DMS53 treated with DMSO at 0.1 percent for 48 hours (cell line): Measurements from ENCODE around the gene RNU1-2.
"Not testable (repeated sequence)": the region's sequence is repeated elsewhere in the genome, so short reads cannot be mapped to it uniquely, and the experiment has no call there.

Source experiments
- DNase-seq: peaks from one replicate; lab custom pipeline; 2025; ENCODE audit not compliant: unreplicated experiment; lab: John Stamatoyannopoulos, UW

RNU1-2 gene

DNA sequence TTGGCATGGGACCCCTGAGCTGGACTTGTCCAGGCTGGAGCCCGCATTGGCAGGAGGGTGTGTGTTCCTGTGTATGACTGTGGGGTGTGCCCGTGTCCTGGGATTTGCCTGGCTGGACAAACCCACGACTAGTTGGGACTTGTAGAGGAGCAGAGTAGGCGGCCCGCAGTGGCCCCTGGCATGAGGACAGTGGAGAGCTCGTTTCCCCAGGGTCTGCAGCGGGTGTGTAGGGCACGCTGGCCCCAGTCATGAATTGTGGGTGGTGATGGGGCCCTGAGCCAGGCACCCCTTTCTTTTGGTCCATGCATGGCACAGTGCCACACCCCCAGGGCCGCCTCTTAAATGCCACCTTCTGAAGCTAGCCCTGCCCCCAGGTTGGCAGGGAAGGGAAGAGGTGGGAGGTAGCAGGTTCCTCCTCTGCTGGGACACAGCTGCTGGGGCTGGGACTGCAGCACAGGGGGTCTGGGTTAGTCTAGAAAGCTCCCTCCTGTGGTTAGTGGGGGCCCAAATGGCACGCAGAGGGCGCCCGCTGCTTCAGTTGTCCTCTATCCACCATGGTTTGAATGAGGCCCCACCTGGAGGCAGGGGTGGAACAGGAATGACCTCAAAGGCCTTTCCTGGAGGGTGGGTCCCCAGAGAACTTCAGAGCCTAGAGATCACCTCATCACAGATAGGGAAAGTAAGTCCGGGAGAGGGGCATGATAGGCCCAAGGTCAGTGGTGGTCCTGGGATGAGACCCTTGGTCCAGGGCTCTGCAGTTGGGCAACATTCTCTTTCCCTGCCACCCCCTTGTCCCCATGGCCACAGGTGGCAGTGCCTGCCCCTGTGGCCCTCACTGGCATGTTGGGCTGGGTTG is 30.1 kb downstream of the RNU1-2 start:
- DNase-seq: no peak

DNA sequence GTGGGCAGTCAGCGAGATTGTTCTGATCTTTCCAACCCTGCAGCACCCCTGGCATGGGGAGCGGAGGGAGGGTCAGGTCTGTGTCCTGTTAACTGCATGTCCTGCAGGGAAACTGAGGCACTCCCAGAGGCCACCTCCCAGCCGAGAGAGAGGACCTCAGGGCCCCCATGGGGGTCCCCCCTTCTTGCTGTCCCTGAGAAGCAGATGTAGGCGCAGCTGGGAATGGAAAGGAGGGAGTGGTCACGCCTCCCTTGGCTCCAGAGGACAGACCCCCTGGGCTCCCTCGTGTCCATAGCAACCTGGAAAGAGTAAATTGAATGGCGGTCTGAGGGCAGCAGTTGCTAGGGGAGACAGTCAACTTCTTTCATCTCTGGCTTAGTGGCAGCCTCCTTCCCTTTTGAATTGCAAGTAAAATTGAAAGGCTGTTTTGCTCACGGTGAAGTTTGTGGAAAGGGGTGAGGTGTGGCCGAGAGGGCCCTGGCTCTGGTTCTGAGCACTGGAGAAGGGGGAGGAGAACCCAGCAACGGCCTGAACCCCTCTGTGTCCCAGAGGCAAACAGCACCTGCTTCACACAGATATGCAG is 30.8 kb downstream of the RNU1-2 start:
- DNase-seq: no peak

DNA sequence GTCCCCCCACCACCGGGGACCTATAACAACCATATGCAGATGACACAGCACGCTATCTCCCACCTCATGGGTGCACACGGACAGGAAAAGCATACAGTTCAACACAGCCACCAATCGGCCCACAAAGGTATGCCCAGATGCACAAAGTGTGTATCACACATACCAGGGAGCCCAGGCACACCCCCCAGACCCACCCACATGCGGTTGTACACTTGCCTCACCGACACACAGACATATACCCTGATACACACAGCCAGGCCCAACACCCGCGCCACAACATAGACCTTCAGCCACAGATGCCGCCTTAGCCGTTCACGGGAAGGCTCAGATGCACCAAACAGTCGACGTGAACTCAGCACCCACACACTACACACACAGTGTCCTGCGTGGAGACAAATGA is 31.5 kb downstream of the RNU1-2 start:
- DNase-seq: no peak

DNA sequence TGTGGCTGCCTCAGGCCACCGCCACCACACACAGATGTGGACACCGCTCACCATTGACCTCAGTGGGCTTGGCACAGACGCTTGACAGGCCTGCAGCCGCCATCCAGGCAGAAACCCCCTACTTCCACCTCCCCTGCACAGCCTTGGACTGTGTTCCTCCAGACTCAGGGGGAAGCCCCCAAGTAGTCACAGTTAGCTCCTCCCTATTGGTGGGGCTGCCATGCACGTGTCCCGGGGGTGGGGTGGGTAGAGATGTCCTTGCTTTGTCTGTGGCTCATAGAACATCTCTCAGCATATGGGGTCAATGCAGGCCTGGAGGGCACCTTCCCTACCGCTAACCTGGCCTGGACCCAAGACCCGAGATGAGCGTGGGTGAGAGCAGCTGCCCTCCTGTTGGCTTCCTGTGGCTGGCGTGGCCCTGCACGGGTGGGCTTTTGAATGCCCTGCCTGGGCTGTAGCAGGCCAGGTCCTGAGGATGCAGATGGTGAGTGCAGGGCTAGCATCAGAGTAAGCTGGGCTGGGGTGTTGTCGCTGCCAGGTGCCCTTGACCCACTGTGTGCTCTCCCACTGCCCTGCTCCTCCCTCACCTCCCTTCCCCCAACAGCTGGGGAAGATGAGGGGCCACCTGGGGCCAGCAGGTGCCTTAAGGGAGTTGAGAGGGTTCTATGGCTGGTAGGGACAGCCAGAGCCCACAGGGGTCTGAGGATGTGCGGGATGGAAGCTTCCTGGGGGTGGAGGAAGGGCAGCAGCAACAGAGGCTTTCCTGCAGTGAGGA is 32.1 kb downstream of the RNU1-2 start:
- DNase-seq: no peak

DNA sequence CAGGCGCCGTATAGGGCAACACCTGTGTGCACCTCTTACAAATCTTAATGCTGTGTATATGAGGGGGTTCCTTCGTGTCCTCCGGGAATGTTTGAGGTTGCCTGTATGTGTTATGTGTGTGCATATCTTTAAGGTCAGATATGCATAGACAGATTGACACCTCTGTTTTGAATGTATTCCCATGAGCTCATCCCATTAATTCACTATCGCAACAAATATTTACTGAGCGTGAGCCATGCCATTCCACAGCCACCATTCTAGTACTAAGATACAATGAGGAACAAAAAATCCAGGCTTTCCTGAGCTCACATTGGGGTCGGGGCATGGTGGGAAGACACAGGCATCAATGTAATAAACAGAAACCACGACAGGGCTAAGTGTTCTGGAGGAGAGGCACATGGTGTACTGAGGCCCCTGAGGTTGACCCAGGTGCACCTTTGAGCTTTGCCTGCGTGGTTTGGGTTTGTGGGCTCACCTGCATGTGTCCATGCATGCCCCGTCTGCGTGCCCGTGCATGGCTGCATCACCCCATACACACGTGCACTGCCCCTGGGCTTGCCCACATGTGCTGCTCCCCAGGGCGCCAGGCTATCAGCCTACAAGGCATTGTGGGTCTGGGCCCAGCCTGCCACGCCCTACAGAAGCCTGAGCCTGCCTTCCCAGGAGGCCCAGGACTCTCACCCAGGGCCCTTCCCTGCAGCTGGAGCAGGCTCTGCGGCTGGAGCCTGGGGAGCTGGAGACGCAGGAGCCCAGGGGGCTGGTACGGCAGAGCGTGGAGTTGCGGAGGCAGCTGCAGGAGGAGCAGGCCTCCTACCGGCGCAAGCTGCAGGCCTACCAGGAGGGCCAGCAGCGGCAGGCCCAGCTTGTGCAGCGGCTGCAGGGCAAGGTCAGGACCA is 33.6 kb downstream of the RNU1-2 start:
- DNase-seq: not testable (repeated sequence)

DNA sequence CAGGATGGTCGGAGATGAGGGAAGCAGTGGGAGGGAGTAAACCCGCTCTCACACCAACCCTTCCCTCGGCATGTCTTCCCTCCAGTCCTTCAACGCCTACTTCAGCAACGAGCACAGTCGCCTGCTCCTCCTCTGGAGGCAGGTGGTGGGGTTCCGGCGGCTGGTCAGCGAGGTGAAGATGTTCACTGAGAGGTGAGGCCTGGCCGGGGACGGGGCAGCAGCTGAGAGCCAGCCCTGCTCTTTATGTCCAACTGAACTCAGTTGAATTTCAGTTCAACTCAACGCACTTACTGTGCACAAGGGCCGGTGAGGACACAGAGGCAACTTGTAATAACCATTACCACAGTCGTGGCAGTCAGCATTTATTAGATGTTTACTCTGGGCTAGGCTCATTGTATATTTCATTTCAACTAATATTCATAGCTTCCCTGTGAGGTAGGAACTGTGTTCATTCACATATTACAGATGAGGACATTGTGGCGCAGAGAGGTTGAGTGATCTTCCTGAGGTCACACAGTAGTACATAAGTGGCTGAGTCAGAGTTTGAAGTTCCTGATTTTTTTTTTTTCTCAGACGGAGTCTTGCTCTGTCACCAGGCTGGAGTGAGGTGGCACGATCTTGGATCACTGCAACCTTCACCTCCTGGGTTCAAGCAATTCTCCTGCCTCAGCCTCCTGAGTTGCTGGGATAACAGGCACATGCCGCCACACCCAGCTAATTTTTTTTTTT is 35.6 kb downstream of the RNU1-2 start:
- DNase-seq: not testable (repeated sequence)

DNA sequence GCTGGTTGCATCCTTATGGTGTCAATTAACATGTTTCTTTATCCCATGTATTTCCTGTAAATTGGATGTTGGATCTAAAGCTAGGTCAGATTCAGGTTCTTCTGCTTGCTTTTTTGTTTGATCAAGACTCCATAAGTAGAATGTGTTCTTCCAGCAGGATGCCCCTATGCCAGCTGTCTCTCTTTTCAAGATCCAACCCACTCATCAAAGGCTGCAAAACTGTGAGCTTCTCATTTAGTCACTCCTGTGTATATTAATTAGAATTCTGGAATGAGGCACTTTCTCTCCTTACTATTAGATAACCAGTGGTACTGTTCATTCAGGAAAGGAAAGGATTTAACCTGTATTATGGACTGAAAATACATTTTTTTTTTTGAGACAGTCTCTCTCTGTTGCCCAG is 38.2 kb downstream of the RNU1-2 start:
- DNase-seq: not testable (repeated sequence)

DNA sequence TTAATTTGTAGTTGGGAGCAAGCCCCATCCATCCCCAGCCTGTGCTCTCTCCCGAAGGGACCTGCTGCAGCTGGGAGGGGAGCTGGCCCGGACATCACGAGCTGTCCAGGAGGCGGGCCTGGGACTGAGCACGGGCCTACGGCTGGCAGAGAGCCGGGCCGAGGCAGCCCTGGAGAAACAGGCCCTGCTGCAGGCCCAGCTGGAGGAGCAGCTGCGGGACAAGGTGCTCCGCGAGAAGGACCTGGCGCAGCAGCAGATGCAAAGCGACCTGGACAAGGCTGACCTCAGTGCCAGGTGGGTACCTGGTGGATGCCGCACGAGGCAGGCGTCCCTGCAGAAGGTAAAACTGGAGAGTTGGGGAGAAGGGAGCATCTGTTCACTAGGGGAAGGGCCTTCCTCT is 40.8 kb downstream of the RNU1-2 start:
- DNase-seq: not testable (repeated sequence)

DNA sequence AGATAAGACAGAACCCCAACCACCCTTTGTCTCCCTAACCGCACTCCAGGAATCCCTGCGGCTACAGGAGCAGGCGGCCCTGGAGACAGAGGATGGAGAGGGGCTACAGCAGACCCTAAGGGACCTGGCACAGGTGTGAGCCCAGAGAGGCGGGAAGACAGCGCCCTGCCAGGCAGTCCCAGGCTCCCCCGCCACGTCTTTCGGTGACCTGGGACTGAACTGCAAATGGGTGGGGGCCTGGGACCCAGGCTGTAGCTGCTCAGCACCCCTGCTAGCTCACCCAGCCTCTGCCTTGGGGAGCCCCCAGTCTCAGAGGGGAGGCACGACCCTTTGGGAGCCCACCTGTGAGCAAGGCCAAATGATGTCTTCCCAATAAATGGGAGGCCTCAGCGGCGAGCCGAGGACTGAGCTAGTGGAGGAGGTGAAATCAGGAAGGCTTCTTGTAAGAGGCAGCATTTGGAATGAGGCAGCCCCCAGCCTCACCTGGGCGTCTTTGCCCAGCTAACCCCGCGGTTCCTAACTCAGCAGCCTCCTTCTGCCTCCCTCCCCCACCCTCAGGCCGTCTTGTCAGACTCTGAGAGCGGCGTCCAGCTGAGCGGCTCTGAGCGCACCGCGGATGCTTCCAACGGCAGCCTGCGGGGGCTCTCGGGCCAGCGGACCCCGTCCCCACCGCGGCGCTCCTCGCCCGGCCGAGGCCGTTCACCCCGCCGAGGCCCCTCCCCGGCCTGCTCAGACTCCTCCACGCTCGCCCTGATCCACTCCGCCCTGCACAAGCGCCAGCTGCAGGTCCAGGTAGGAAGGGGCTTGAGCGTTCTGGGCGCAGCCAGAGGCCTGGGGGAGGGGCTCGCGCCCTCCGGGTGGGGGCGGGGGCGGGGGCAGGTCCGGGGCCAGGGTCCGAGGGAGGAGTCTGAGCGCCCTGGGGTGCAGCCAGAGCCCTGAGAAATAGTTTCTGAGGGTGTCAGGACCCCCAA is 42.9 kb downstream of the RNU1-2 start:
- DNase-seq: no peak

DNA sequence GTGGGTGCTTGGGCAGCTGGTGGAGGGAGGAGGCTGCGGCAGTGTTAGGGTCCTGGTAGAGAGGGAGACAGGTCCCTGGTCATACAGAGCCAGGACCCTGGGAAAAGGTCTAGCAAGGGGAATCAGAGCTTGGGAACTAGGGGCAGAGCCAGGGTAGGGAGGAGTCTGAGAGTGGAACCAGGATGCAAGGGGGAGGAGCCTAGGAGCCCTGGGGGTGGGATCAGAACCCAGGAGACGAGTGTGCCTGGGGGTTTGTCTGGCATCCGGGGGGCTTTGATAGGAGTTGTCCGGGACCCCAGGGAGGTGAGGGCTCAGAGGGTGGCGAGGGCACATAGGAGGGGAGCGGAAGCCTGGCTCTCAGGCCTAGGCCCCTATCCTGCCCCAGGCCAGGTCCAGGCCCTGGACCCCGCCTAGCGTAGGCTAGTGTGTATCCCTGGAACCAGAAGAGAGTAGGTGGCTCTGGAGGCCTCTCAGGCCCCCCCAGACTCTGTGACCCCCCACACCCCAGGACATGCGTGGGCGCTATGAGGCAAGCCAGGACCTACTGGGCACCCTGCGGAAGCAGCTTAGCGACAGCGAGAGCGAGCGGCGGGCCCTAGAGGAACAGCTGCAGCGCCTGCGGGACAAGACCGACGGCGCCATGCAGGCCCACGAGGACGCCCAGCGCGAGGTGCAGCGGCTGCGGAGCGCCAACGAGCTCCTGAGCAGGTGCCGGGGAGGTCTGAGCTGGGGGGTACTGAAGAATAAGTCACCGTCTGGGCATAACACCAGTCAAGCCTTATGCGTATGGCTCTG is 43.8 kb downstream of the RNU1-2 start:
- not testable (repeated sequence) for DNase-seq

DNA sequence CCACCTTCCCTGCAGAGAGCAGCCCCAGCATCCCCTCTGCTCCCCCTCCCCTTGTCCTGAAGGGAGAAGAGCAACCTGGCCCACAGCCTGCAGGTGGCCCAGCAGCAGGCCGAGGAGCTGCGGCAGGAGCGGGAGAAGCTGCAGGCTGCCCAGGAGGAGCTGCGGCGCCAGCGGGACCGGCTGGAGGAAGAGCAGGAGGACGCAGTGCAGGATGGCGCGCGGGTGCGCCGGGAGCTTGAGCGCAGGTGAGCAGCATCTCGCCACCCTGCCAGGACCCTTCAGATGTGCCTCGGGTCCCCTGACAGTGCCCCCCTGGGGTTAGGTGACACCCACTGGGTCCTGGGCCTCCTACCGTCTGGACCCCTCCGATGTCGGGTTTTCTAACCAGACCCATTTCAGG is 48.3 kb downstream of the RNU1-2 start:
- DNase-seq: no peak

DNA sequence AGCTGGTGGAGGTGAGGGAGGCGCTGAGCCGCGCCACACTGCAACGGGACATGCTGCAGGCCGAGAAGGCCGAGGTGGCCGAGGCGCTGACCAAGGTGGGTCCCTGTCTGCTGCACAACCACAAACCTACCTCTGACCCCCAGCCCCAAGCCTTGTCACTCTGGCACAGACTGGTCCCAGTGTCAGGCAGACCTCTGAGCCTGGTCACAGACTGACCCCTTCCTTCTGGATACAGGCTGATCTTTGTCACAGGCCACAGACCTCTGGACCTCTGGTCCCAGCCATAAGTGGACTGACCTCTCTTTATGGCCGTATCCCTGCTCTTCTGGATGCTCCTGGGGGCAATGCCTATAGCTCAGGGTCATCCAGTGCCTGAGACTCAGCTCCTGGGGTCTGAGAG is 49.7 kb downstream of the RNU1-2 start:
- not testable (repeated sequence) for DNase-seq
